ENCODE results near the gene HECTD4.

GRCh38 chr12:112357214-112357613 is 25.0 kb downstream of the HECTD4 start:
- no peak for TF ChIP-seq CTCF (IDR thresholded peaks at IDR 0.05)
- no peak for TF ChIP-seq POLR2A (IDR thresholded peaks at IDR 0.05)
- TF ChIP-seq POLR2AphosphoS5 (IDR thresholded peaks at IDR 0.05): no peak
- no peak for TF ChIP-seq EP300 (IDR thresholded peaks at IDR 0.05)

Measured in suprapubic skin (tissue), 4 donors.